ENCODE data around the gene FZR1.
A peak's percentile ranks its signal among the peaks of the same experiment; 100 is the strongest.
"Not testable (repeated sequence)": the region's sequence is repeated elsewhere in the genome, so short reads cannot be mapped to it uniquely, and the experiment has no call there.

The FZR1 gene

DNA sequence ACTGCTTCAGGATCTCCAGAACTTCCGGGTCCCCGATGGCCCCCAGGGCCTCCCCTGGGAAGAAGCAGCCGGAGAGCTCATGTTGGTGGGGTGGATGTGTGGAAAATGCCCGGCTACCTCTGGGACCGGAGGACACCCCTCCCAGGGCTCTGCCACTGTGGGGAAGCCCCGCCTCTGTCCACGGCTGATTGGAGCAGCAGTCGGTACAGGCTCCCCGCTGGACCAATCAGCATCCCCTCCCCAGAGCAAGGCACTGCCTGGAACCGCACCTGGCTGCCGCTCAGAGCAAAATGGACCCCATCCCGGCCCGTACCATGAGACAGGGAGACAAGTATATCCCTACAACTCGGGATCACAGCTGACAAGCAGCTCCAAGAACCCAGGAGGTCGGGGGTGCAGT, 12.1 kb upstream of the FZR1 start:
- DNase-seq (ENCODE audit: extremely low read depth in 1 of 2, low read depth in 1 of 2), result no peak

DNA sequence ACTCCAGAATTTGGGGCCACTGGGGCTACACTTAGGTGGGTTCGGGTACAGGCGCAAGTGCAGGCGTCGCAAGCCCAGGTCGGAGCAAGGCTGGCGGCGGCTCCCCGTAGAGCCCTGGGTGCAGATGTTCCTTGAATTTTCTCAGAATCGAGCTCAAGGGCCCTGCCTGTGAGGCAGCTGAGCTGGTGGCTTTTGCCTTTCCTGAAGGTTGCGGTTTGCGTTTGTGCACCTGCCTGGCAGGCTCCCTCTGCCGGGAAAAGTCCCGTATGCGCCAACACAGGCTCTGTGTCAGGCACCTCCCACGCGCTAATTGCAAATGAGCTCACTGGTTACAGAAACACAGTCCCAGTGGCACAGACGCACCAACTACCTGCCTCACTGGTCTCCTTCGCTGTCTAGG, 11.6 kb upstream of the FZR1 start:
- DNase-seq (ENCODE audit: extremely low read depth in 1 of 2, low read depth in 1 of 2), result no peak

DNA sequence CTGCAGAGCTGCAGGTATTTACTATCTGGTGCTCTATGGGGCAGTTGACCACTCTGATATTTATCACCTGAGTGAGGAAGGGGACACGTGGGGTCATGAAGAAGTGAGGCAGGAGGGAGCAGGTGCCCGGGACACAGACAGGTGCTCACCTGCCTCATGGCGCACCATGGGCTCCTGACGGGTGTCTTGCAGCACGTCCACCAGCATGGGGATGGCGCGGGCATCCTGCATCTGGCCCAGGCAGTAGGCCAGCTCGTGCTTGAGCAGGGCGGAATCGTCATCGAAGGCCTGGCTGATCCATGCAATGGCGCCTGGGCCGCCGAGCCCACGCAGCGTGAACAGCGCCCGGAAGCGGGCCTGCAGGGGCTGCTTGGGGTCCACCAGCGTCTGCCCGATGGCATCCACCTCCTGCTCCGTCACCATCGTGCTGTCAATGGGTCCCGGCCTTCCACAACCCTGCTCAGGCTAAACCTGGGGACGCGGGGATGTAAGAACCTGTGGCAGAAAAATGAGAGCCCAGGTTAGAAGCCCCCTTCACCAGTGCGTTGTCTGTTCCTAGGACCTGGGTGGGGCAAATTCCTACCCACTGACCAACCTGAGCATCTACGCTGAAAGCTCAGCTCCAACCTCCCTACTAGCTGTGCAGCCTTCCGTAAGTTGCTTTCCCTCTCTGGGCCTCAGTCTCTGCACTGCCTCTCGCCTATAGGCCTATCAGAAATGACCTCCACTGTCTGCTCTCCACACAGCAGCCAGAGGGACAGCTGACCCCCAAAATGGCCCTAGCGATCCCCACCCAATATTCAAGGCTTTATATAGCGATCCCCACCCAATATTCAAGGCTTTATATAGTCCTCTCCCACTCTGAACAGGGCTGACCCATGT, 9.5 kb upstream of the FZR1 start:
- no peak for DNase-seq (ENCODE audit: extremely low read depth in 1 of 2, low read depth in 1 of 2)

DNA sequence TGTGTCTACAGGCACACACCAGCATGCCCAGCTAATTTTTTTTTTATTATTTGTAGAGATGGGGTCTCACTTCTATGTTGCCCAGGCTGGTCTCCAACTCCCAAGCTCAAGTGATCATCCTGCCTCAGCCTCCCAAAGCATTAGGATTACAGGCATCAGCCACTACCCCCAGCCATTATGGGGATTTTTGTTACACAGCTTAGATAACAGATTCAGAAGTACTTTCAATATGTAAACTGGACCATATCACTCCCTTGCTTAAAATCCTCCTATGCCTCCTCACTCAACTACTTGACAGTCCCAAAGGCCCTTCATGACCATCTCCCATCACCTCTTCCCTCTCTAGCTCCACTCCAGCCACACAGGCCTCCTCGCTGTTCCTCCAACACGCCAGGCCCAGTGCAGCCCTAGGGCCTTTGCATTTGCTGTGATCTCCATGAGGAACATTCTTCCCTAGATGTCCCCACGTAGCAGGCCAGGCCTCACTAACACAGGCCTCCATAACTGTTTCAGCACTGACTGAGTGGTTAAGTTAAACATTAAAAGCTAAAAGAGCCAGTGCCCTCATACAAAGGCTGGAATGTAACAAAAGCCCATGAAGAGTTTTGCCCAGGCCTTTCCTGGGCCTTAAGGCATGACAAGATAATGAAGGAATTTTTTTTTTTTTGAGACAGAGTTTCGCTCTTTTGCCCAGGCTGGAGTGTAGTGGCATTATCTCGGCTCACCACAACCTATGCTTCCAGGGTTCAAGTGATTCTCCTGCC, 8.2 kb upstream of the FZR1 start:
- DNase-seq (ENCODE audit: extremely low read depth in 1 of 2, low read depth in 1 of 2), result no peak

DNA sequence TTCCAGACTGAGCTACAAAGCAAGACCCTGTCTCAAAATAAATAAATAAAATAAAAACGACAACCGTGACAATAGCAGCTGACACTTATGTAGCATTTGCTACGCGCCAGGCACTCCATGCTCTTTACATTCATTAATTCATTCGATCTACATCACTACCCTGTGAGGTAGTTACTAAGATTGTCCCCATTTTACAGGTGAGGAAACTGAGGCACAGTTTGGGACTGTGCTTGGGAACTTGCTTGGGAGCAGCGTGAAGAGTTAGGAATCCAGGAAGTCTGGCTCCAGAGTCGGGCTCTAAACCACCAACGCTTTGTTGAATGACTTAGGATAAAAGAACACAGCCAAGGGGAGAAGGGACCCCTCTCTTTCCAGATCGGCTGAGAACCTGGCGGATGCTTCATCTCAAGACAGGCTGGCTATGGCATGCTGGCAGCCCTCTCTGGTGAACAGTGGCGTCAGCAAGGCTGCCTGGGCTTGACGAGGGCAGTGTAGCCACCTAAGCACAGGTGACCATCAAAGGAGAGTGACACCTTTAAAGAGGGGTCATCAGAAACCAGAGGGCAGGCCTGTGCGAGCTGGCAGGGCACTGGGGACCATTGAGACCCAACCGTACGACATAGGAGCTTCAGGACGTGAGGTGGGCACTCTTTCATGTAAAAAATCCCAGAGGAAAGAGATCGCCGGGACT, 6.2 kb upstream of the FZR1 start:
- DNase-seq (ENCODE audit: extremely low read depth in 1 of 2, low read depth in 1 of 2), result no peak

DNA sequence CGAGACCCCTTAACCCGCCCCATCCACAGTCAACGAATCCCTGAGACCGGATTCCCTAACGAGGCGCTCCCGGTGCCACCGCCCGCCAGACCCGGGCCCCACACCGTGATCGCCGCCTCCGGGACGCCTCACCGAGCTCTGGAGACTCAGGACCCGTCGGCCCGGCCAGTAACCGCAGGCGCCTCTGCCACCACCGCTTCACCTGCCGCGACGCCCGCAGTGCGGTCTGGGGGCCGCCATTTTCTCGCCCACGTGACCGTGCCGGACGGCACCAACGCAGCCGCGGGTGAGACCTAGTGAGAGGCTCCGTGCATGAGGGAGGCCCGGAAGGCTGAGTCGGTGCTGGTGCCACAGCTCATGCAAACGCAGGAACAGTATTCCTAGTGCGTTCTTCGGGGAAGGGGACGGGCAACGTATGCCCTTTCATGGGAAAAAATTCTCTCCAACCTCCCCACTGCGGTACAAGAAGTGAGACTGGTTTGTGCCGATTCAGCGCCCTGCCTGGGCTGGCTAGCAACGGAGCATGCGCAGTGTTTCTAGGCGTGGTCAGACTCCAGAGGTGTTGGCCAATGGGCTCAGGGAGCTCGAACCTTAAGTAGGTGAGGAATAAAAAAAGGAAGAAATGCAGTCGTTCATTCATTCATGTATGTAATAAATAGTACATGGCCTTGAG, 5.5 kb upstream of the FZR1 start, which contains the start of gene DOHH:
Gene DOHH, minus strand, starts transcription at position 246 of the 673 bp plus-strand sequence. CDS start 3,860 bp downstream, outside the sequence.
- DNase-seq (ENCODE audit: extremely low read depth in 1 of 2, low read depth in 1 of 2), result peak; percentile 91 to 96

DNA sequence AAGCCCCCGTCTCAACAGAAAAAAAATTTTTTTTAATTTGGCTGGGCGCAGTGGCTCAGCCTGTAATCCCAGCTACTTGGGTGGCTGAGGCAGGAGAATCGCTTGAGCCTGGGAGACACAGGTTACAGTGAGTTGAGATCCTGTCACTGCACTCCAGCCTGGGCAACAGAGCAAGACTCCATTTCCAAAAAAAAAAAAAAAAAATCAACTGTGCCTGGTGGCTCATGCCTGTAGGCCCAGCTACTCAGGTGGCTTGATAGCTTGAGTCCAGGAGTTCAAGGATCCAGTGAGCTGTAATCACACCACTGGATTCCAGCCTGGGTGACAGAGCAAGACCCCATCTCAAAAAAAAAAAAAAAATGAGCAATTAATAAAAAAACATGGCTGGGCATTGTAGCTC, 4.3 kb upstream of the FZR1 start:
- DNase-seq (ENCODE audit: extremely low read depth in 1 of 2, low read depth in 1 of 2), result no peak

DNA sequence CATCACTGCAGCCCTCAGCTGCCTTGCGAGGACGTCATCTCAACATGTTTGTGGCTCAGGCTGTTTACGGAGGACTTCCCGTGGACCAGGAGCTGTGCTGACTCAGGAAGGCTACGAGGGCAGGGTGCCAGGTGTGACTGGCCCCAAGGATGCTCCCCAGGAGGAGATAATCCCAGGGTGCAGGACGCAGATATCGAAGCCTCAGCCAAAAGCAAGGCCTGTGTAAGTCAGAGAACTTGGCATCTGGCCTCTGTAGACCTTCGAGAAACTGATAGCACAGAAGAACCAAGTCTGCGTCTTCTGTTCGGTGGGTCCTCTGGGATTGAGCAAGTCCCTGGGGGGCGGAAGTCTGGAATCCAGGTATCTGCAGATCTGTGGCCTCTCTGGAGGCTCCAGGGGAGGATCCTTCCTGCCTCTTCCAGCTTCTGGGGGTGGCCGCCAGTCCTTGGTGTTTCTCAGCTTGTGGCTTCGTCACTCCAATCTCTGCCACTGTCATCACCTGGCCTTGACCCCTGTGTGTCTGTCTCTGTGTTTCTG, 3.0 kb upstream of the FZR1 start:
- DNase-seq (ENCODE audit: extremely low read depth in 1 of 2, low read depth in 1 of 2), result no peak

DNA sequence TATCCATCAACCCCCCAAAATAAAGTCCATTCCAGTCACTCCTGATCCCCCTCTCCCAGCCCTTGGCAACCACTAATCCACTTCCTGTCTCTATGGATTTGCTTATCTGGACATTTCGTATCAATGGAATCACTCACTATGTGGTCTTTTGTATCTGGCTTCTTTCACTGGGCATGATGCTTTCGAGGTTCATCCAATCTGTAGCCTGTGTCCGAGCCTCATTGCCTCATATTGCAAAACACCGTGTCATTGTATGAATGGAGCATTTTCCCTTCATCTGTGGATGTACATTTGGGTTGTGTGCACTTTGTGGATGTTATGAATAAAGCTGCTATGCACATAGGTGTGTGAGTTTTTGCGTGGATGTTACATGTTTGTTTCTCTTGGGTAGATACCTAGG, 1.4 kb upstream of the FZR1 start:
- no peak for DNase-seq (ENCODE audit: extremely low read depth in 1 of 2, low read depth in 1 of 2)

DNA sequence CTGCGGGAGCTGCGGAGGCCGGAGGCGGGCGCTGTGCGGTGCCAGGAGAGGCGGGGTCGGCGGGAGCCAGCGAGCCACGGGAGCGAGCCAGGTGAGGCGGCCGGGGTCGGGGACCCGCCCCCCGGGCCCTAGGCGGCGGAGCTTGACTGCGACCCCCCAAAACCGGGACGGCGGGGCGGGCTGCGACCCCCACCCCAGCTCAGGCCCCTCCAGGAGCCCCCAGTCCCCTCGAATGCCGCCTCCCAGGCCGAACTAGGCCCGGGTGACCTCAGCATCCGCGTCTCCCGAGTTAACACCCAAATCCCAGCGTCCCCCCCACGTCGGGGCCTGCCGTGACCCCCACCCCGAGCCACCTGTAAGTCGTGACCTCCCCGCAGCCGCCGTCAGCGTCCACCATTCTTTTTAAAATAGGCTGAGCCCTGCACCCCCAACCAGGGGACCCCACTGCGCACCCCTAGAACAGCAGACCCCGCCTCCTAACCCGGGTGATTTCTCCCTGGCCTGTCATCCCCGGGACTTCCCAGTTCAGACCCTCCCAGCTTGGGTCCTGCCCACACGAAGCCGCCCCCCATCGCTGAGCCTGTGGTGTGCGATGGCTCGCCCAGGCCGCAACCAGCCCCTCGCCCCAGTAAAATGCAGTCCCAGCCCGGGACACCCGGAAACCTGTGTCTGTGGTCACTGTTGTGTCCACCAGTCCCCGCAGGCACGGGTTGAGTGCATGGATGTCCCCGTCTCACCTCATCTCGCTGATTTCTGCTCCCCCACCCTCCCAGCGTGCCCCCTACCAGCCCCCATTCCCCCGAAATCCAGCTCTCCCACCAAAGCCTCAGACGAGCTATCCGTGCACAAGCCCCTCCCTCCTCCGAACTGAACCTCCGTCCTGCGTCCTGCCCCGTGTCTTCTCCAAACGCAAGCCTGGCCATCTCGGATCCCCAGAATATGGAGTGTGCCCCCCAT, 551 bp downstream of the FZR1 start:
- DNase-seq (ENCODE audit: extremely low read depth in 1 of 2, low read depth in 1 of 2), result no peak

DNA sequence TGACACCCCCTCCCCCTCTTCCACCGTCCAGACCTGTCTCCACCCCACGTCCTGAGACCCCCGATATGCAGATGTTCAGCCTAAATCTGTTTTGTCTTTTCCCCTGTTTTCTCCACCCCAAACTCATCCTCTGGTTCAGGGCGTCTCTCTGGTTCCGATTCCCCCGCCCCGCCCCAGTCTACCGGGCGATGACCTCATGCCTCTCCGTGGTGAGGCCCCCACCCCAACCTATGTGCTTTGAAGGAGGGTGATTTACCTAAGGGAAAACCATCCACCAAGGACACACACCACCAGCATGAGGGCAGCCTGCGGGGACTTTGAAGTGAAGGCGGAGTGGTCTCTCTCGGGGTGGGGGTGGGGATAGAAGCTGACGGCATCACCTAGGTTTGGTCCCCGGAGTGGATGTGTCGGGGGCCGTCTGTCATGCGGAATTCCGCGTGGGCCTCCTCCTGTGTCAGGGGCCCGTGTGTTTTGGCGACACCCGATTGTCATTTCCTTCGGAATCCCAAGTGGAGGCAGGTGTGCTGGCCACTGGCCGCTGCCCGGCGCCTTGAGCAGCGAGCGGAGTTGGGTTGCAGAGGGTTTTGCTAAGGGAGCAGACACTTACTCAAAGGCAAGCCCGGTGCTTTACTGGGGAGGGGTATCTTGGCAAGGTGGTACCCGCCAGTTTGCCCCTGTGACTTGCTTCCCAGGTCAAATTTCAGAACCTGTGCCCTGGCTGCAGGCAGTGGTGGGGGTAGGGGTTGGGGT, 1.4 kb downstream of the FZR1 start:
- no peak for DNase-seq (ENCODE audit: extremely low read depth in 1 of 2, low read depth in 1 of 2)

DNA sequence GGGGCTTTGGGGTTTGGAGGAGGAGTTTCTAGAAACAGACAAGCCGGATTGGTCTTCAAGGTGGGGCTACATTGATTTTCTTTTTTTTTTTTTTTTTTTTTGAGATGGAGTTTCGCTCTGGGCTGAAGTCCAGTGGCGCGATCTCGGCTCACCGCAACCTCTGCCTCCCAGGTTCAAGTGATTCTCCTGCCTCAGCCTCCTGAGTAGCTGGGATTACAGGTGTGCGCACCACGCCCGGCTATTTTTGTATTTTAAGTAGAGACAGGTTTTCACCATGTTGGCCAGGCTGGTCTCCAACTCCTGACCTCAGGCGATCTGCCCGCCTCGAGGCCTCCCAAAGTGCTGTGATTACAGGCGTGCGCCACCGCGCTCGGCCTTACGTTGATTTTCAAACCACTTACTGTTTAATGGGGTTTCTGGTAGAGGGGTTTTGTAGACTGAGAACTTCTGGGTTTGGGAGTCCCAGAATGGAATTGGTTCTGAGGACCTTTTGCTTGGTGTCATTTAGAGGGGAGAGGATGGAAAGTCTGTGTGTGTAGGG, 2.1 kb downstream of the FZR1 start:
- not testable (repeated sequence) for DNase-seq (ENCODE audit: extremely low read depth in 1 of 2, low read depth in 1 of 2)

DNA sequence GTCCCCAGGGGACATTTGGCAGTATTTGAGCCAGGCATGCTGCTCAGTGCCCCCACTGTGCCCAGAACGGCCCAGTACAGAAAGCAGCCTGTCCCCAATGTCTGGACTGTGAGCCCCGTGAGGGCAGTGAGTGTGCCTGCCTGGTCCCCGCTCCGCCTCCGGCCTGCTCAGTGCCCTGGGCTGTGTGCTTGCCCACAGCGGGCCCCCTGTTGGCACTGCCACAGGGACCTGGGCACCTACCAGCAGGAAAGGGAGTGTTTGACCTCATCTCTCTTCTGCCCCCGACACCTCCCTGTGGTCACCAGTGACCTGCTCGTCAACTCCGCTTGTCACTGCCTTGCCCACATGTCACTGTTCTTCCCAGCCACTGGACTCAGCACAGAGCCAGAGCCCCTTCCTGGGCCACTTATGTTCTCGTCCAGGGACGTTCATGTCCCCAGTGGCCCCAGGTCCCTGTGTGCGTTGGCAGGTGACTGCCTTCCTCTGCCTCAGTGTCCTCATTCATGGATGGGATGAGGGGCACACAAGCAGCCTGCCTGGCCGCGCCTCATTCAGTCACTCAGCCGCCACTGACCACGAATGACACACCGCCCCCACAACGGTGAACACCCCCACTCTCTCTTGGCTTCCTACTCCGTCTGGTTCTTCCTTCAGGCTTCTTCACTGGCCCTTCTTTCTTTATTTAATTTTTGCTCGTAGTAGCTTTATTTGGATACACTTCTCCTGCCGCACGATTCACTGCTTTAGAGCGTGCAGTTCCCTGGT, 2.8 kb downstream of the FZR1 start:
- no peak for DNase-seq (ENCODE audit: extremely low read depth in 1 of 2, low read depth in 1 of 2)

DNA sequence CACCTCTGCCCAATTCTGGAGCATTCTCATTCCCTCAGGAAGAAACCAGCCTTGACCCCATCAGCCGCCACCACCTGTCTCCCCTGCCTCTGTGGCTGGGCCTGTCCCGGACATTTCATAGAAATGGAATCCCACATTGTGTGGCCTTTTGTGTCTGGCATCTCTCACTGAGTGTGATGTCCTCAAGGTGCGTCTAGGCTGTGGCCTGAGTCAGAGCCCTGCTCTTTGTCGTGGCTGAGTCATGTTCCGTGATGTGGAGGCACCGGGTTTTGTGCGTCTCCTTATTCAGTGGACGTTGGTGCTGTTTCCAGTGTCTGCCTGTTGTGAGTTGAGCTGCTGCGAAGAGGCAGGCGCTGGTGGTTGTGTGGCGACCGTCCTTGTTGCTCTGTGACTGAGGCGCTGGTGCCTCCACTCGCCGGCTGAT, 3.5 kb downstream of the FZR1 start:
- DNase-seq (ENCODE audit: extremely low read depth in 1 of 2, low read depth in 1 of 2), result peak in 1 of 2 donors; percentile 50

DNA sequence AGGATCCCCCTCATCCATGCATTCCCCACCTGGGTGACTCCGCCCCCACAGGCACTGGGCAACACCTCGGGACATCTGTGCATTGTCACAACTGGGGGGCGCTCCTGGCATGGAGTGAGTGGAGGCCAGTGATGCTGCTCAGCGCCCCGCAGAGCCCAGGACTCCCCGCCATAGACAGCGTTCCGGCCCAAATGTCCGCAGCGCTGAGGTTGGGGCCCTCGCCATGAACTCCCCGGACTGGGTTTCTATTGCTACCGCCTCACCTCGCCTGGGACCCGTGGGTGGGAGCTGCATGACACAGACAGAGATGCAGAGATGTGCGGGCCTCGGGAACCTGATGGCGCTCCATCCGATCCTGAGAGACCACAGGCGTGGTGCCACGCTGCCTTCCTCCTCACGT, 4.6 kb downstream of the FZR1 start:
- no peak for DNase-seq (ENCODE audit: extremely low read depth in 1 of 2, low read depth in 1 of 2)

DNA sequence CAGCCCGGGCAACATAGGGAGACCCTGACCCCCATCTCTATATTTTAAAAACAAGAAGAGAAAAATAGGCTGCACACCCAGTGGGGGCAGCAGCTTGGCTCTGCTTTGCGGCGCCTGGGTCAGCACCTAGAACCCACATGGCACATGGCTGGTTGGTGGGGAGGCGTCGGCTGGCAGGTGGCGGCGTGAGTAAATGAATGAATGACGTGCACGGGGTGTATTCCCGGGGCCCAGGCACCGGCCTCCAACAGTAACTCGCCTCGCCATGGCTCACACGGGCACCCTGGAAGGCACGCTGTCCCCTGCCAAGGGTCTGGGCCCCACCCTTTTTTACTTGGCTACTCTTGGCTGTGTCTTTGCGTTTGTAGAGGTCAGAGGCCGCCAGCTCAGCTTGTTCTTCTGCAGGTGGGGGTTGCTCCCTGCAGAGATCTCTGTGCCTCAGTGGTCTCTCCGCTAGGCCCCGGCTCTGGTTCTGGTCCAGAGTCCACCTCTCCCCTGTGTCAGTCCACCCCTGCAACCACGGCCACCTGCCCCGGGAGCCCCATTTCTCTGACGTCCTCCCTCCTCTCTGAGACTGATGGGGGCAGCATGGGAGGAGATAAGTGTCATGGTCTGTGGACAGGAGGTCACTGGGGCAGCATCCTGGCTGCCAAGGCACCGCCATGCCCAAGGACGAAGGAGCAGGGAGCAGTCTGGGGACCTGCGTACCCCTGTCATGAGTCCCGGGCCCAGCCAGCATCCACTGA, 5.6 kb downstream of the FZR1 start:
- no peak for DNase-seq (ENCODE audit: extremely low read depth in 1 of 2, low read depth in 1 of 2)
